HG03060 (cell line): ENCODE measurements around the gene CLDN4.

Source experiments
- ATAC-seq: cut with Tn5 transposase; IDR thresholded peaks from one replicate; pipeline ENCODE4 v1.9.1; 2021; ENCODE audit warnings: low read depth, moderate number of reproducible peaks; ENCODE audit not compliant: unreplicated experiment

The CLDN4 gene

DNA sequence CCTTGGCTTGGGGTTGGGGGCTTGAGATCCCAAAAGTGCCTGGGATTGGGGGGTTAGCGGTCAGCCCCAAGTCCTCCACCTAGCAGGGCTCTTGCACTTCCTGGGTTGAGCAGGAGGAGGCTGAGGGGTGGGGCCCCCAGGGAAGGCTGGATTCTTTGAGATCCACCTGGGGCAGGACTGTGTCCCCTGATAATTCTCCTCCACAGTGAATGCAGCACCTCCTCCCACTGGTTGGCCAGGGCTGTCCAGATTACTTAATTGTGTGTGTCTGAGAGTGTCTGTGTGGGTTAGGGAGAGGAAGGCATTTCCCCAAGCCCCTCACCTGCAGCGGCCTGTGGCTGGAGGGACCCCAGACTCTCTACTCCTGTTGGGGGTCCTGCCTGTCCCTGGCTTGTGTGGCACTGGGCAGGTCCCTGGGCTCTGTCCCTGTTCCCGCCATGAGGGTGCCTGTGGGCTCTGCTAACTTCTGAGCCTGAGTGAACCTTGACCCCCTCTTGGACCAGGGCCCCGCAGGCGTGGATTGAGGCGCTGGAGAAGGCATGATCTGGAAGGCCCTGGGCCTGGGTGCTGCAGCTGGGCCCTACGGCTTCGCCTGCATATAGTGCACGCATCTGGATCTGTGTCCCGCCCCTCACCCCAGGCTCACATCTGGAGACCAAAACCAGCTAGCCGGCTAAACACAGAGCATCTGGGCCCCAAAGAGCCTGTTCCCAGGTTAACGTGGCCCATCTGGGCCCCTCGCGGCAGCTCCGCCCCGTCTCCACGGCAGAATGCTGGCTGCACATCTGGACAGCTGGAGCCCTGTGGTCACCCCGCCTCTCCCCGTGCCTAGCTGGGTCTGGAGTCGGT lies 40.6 kb downstream of the CLDN4 start:
- ATAC-seq, result no peak

DNA sequence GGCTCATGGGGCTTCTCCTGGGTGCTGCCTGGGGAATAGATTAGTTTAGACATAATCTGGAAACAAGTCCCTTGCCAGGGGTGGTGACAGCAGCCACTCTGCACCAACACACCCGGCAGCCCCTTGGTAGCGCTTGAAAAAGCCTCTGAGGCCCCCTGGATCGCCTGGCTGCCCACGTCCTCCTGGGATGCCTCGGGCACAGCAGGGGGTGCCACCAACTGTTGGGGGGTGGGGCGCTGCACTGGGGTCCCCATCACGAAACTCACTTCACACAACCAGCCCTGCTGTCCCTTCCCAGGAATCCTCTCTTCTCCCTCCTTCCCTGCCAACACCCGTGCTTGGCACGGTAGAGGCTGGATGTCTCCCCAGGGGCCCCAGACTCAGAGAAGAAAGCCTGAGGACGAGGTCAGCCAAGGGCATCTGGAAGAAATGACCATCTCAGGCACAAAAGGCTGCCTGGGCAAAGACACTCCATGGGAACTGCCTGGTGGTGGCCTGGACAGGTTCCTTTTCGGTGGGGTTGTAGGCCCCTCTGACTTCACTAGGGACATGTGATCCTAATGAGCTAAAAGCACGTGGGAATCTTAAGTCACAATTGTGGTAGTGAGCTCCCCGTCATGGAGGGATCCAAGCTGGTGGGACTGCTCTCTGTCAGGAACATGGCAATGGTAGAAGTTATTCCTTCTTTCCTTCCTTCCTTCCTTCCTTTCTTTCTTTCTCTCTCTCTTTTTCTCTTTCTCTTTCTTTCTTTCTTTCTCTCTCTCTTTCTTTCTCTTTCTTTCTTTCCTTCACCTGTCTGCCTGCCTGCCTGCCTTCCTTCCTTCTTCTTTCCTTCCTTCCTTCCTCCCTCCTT lies 41.5 kb downstream of the CLDN4 start:
- ATAC-seq, result no peak

DNA sequence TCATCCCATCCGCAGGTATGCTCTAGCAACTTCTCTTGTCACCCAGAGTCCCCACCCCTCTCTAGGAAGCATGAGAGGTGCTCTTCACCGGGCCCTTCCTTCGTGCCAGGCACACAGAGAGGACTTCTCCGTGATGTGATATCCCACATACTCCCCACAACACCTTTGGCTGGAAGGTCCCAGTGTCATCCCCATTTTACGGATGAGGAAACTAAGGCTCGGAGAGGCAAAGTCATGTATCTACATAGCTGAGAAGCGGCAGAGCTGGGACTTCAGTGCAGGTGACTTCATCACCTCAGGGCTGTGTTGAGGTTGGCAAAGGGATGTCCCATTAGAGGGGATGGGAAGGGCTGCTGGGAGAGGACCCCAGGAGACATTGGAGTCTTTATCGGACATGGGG lies 45.6 kb downstream of the CLDN4 start:
- ATAC-seq, result no peak

DNA sequence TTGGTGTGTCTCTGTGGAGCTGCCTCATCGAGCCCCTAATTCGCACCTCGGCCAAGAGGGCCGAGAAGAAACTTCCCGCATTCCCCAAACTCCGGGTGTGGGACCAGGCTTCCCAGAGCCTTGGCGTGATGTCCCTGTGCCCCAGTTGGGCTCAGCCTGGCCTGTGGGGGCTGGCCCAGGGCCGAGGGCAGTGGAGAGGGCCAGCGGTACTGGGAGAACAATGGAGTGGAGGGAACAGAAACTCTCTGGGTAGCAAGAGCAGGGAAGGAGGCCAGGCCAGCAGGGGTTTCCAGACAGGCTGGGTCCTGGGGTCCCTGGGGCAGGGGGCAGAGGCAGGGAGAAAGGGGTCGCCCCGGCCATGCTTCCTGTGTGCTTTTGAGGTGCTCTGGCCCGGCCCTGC lies 46.2 kb downstream of the CLDN4 start:
- ATAC-seq, result no peak

DNA sequence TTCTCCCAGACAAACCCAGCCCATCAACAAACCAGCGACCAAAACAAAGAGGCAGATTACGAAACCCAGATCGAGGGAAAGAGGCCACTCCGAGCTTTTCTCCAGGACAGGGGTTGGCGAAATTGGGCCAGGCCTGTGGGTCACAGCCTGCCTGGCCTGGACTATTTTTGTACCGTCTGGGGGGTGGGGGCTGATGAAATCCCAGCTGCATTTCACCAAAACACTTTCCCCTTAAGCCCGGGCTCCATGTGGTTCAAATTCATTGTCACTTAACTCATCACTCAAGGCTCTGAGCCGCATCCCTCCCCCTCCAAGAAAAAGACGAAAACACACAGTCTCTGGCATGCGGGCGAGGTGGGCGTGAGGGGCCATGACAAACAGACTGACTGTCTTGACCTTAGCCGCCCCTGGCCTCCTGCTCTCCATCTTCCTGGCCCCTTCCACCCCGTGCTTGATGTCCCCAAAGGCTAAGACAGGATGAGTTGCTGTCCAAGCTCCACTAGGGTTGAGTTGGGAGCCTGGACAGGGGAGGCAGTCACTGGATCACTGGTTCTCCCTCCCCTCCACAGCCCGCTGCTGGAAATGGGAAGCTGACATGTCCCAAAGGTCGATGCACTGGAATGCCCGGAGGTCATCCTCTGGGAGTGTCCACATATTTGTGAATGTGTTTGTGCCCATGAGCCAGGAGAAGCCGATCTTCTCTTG lies 49.3 kb downstream of the CLDN4 start:
- no peak for ATAC-seq

DNA sequence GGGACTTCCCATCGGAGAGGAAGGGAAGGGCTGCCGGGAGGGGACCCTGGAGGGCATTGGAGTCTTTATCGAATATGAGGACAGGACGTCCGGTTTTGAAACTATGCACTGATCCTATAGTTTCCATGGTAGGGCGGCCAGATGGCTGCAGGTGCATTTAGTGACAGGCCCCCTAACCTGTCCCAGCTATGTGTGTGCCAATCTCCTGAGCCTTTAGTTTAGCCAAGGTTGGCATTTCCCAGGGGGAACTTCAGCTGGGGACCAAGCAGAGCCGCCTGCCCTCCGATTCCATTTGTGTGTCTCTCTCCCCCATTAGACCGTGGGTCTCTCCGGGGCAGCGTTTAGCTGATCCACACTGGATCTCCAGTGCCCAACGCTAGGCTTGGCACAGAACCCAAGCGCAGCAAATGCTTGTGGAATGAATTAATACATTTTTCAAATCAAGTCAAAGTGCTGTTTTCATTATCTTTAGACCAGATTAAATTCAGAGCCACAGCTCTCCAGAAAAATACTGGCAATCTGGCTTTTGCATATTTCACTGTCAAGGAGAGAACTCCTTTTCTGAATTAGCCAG lies 50.0 kb downstream of the CLDN4 start:
- ATAC-seq, result no peak

DNA sequence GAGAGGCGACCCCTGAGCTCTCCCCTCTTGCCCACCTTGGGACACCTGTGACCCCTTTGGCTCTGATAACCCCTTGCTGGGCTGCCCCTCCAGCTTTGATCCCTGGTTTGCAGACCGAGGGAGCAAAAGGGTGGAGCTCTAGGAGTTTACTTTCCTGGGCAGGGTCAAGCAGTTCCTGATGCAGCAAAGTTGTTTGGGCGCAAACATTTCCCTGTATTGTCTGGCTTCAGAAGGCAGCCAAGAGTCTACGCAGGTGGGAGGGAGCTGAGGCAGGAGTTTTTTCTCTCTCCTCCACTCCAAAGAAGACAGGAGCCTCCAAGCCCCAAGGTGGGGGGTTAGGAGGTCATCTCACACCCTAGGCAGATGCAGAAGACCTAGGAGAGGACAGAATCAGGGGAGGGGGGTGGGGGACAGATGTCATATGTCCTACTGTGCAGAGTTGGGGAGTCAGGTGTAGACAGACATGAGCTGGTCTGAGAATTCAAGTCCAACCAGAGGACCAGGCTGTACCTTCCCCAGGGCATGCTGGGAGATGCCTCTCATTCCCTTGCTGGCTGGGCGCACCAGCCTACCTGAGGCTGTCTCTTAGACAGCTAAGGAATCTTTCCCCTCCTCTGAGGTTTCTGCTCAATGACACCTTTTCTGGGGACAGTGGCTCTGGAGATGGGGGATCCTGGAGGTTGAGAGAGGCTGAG lies 50.7 kb downstream of the CLDN4 start:
- no peak for ATAC-seq

DNA sequence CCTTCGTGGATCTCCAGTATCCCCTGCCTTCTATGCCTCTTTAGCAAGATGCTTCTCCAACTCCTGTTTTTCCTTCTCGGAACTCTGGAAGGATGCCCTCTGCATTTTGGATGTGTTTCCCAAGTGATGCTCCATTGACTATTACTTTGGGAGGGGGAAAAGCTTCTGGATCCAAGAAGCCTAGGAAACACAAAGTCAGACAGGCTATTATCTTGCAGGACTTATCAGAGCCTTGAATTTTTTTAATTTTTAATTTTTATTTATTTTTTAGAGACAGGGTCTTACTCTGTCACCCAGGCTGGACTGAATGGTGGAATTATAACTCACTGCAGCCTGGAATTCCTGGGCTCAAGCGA lies 51.2 kb downstream of the CLDN4 start:
- ATAC-seq, result no peak
